WTC11 (cell line): Measurements from ENCODE around the gene PLAA. TPM values are rescaled to one million over a fixed set of nuclear protein-coding genes. Genes with fewer than 3 reads are reported as not detected.

ENCODE experiments used
- ATAC-seq: fragments of 200-7000 bp; cut with Tn5 transposase; 2 replicates; pipeline ENCODE4 v1.10.0; 2021; ENCODE audit warnings: mild to moderate bottlenecking, moderate library complexity
- CTCF ChIA-PET: fragments of 300-600 bp; sonication (Branson Sonifier 250); formaldehyde crosslinking; loops from one replicate; lab custom pipeline; 2021; ENCODE audit warnings: antibody characterized with exemption; lab: Charles Lee
- POLR2A ChIA-PET: fragments of 350-600 bp; sonication (Branson Sonifier 250); formaldehyde crosslinking; loops from one replicate; lab custom pipeline; 2021; ENCODE audit warnings: antibody characterized with exemption; lab: Charles Lee
- DNase-seq: peaks from one replicate; pipeline ENCODE4 v3.0.0; 2021; ENCODE audit warnings: low spot score
- H3K27ac Mint-ChIP-seq: 2 replicates; pipeline ENCODE4 v1.8.0; 2021; ENCODE audit warnings: mixed read lengths
- H3K27me3 Mint-ChIP-seq: 2 replicates; pipeline ENCODE4 v1.8.0; 2021; ENCODE audit warnings: low read depth, mild to moderate bottlenecking, moderate library complexity, mixed read lengths
- H3K36me3 Mint-ChIP-seq: 2 replicates; pipeline ENCODE4 v1.8.0; 2021; ENCODE audit warnings: mixed read lengths
- H3K4me1 Mint-ChIP-seq: 2 replicates; pipeline ENCODE4 v1.8.0; 2022; ENCODE audit warnings: mixed read lengths
- H3K4me3 Mint-ChIP-seq: 2 replicates; pipeline ENCODE4 v1.8.0; 2021; ENCODE audit warnings: mild to moderate bottlenecking, moderate library complexity, mixed read lengths
- H3K9me3 Mint-ChIP-seq: 2 replicates; pipeline ENCODE4 v1.8.0; 2021; ENCODE audit warnings: mixed read lengths
- ATF6 ChIP-seq: sonication (generic); formaldehyde crosslinking; IDR thresholded peaks from 2 replicates; pipeline ENCODE4 v1.8.1; 2023; ENCODE audit warnings: mild to moderate bottlenecking, missing genetic modification reagents
- ETV6 ChIP-seq: sonication (generic); formaldehyde crosslinking; IDR thresholded peaks from 2 replicates; pipeline ENCODE4 v1.8.1; 2022; ENCODE audit warnings: mild to moderate bottlenecking, missing genetic modification reagents
- FOXJ3 ChIP-seq: sonication (generic); formaldehyde crosslinking; IDR thresholded peaks from 2 replicates; pipeline ENCODE4 v1.9.0; 2021; ENCODE audit warnings: missing genetic modification reagents, mild to moderate bottlenecking, borderline replicate concordance
- FOXP4 ChIP-seq: sonication (generic); formaldehyde crosslinking; IDR thresholded peaks from 2 replicates; pipeline ENCODE4 v1.8.0; 2022; ENCODE audit warnings: mild to moderate bottlenecking, missing genetic modification reagents
- GTF2I ChIP-seq: fragments of 250-450 bp; sonication (Bioruptor Pico); conservative IDR thresholded peaks from 2 replicates; pipeline ENCODE4 v1.4.0; 2021; ENCODE audit warnings: mild to moderate bottlenecking
- HMGA2 ChIP-seq: fragments of 250-450 bp; sonication (Bioruptor Pico); IDR thresholded peaks from 2 replicates; pipeline ENCODE4 v1.4.0; 2021; ENCODE audit warnings: mild to moderate bottlenecking, moderate library complexity
- NR1H2 ChIP-seq: sonication (generic); formaldehyde crosslinking; IDR thresholded peaks from 2 replicates; pipeline ENCODE4 v1.9.0; 2021; ENCODE audit warnings: mild to moderate bottlenecking, moderate library complexity, missing genetic modification reagents
- USF2 ChIP-seq: sonication (generic); formaldehyde crosslinking; IDR thresholded peaks from 2 replicates; pipeline ENCODE4 v1.8.1; 2023; ENCODE audit warnings: mild to moderate bottlenecking, missing genetic modification reagents, moderate library complexity
- ZNF232 ChIP-seq: sonication (generic); formaldehyde crosslinking; IDR thresholded peaks from 2 replicates; pipeline ENCODE4 v1.8.0; 2022; ENCODE audit warnings: mild to moderate bottlenecking, missing genetic modification reagents
- ZNF263 ChIP-seq: sonication (generic); formaldehyde crosslinking; IDR thresholded peaks from 2 replicates; pipeline ENCODE4 v1.8.1; 2022; ENCODE audit warnings: low read depth, mild to moderate bottlenecking, moderate library complexity, missing genetic modification reagents
- ZNF416 ChIP-seq: fragments of 250-450 bp; sonication (Bioruptor Pico); IDR thresholded peaks from 2 replicates; pipeline ENCODE4 v1.9.0; 2021; ENCODE audit warnings: mild to moderate bottlenecking, inconsistent platforms
- ZNF425 ChIP-seq: fragments of 250-450 bp; sonication (Bioruptor Pico); conservative IDR thresholded peaks from 2 replicates; pipeline ENCODE4 v1.9.0; 2021; ENCODE audit warnings: mild to moderate bottlenecking
- ZSCAN18 ChIP-seq: fragments of 250-450 bp; sonication (Bioruptor Pico); IDR thresholded peaks from 2 replicates; pipeline ENCODE4 v2.1.2; 2022; ENCODE audit warnings: mild to moderate bottlenecking, moderate library complexity
- total RNA-seq: library from RNA; stranded (reverse); gene quantifications from 3 replicates; pipeline ENCODE4 v1.2.3, GENCODE V29; 2021
- TF ChIP-seq, protein P1 (sequence below): sonication (generic); formaldehyde crosslinking; IDR thresholded peaks from 2 replicates; pipeline ENCODE4 v1.8.0; 2022; ENCODE audit warnings: missing genetic modification reagents
- TF ChIP-seq, protein P2 (sequence below): sonication (generic); formaldehyde crosslinking; IDR thresholded peaks from 2 replicates; pipeline ENCODE4 v1.8.0; 2023; ENCODE audit warnings: missing genetic modification reagents, mild to moderate bottlenecking, borderline replicate concordance

The PLAA gene
- total RNA-seq, 1 experiment from 2014 or later: 56.1 TPM

DNA sequence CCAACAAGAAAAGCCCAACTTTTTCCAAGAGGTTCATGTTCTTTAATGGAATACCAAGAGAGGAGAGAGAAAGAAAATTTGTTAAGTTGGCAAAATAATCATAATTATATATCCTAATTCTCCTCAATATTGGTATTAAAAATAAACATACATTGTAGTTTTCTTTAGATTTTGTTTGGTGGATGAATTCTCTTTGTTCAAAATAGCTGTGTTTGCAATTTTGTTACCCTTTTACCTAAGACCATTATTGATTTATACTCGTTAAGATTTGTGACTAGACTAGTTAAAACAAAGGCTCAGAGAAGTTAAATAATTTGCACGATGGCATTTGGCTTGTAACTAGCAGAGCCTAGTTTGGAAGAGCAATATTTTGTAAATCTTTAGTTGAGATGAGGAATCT is 48.8 kb upstream of the PLAA start (continued):
- TF ChIP-seq USF2 (CRISPR knock-in tag) (no peak), HMGA2 (CRISPR knock-in tag) (no peak), ATF6 (CRISPR knock-in tag) (no peak), ZNF416 (no peak), FOXJ3 (CRISPR knock-in tag) (no peak)

- Mint-ChIP-seq H3K4me3 (no peak overlapping the region), H3K36me3 (peaks cover 13% of the 10 kb centered on the region), H3K27ac (no peak overlapping the region), H3K9me3 (peaks cover 5% of the 10 kb centered on the region; the same call in 1 of the 2 replicates), H3K4me1 (no peaks in the 10 kb centered on the region), H3K27me3 (no peaks in the 10 kb centered on the region)
- ChIA-PET POLR2A (no interaction called here), CTCF (no interaction called here)
- DNase-seq: no peak
- TF ChIP-seq ZNF232 (CRISPR knock-in tag) (no peak), GTF2I (CRISPR knock-in tag) (no peak), FOXP4 (no peak), ZNF425 (CRISPR knock-in tag) (no peak), NR1H2 (no peak), ZNF263 (CRISPR knock-in tag) (no peak), ZSCAN18 (CRISPR knock-in tag) (no peak), ETV6 (no peak)
- TF ChIP-seq, protein P1, sequence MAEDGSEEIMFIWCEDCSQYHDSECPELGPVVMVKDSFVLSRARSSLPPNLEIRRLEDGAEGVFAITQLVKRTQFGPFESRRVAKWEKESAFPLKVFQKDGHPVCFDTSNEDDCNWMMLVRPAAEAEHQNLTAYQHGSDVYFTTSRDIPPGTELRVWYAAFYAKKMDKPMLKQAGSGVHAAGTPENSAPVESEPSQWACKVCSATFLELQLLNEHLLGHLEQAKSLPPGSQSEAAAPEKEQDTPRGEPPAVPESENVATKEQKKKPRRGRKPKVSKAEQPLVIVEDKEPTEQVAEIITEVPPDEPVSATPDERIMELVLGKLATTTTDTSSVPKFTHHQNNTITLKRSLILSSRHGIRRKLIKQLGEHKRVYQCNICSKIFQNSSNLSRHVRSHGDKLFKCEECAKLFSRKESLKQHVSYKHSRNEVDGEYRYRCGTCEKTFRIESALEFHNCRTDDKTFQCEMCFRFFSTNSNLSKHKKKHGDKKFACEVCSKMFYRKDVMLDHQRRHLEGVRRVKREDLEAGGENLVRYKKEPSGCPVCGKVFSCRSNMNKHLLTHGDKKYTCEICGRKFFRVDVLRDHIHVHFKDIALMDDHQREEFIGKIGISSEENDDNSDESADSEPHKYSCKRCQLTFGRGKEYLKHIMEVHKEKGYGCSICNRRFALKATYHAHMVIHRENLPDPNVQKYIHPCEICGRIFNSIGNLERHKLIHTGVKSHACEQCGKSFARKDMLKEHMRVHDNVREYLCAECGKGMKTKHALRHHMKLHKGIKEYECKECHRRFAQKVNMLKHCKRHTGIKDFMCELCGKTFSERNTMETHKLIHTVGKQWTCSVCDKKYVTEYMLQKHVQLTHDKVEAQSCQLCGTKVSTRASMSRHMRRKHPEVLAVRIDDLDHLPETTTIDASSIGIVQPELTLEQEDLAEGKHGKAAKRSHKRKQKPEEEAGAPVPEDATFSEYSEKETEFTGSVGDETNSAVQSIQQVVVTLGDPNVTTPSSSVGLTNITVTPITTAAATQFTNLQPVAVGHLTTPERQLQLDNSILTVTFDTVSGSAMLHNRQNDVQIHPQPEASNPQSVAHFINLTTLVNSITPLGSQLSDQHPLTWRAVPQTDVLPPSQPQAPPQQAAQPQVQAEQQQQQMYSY (CRISPR knock-in tag): no peak
- TF ChIP-seq, protein P2, sequence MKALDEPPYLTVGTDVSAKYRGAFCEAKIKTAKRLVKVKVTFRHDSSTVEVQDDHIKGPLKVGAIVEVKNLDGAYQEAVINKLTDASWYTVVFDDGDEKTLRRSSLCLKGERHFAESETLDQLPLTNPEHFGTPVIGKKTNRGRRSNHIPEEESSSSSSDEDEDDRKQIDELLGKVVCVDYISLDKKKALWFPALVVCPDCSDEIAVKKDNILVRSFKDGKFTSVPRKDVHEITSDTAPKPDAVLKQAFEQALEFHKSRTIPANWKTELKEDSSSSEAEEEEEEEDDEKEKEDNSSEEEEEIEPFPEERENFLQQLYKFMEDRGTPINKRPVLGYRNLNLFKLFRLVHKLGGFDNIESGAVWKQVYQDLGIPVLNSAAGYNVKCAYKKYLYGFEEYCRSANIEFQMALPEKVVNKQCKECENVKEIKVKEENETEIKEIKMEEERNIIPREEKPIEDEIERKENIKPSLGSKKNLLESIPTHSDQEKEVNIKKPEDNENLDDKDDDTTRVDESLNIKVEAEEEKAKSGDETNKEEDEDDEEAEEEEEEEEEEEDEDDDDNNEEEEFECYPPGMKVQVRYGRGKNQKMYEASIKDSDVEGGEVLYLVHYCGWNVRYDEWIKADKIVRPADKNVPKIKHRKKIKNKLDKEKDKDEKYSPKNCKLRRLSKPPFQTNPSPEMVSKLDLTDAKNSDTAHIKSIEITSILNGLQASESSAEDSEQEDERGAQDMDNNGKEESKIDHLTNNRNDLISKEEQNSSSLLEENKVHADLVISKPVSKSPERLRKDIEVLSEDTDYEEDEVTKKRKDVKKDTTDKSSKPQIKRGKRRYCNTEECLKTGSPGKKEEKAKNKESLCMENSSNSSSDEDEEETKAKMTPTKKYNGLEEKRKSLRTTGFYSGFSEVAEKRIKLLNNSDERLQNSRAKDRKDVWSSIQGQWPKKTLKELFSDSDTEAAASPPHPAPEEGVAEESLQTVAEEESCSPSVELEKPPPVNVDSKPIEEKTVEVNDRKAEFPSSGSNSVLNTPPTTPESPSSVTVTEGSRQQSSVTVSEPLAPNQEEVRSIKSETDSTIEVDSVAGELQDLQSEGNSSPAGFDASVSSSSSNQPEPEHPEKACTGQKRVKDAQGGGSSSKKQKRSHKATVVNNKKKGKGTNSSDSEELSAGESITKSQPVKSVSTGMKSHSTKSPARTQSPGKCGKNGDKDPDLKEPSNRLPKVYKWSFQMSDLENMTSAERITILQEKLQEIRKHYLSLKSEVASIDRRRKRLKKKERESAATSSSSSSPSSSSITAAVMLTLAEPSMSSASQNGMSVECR (CRISPR knock-in tag): no peak
- ATAC-seq: no peak
Measured at GRCh38 chr9:26983340-26983739, 36.3 kb upstream of the PLAA start.
